Inflammatory macrophage treated with lipopolysaccharide for 4 hours (primary cell): ENCODE data around the gene RUFY1.
"Not testable (repeated sequence)": the region's sequence is repeated elsewhere in the genome, so short reads cannot be mapped to it uniquely, and the experiment has no call there.

Experiments used
- DNase-seq: peaks from one replicate; pipeline ENCODE4 v3.0.0-alpha.2; 2020

The RUFY1 gene, protein sequence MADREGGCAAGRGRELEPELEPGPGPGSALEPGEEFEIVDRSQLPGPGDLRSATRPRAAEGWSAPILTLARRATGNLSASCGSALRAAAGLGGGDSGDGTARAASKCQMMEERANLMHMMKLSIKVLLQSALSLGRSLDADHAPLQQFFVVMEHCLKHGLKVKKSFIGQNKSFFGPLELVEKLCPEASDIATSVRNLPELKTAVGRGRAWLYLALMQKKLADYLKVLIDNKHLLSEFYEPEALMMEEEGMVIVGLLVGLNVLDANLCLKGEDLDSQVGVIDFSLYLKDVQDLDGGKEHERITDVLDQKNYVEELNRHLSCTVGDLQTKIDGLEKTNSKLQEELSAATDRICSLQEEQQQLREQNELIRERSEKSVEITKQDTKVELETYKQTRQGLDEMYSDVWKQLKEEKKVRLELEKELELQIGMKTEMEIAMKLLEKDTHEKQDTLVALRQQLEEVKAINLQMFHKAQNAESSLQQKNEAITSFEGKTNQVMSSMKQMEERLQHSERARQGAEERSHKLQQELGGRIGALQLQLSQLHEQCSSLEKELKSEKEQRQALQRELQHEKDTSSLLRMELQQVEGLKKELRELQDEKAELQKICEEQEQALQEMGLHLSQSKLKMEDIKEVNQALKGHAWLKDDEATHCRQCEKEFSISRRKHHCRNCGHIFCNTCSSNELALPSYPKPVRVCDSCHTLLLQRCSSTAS

DNA sequence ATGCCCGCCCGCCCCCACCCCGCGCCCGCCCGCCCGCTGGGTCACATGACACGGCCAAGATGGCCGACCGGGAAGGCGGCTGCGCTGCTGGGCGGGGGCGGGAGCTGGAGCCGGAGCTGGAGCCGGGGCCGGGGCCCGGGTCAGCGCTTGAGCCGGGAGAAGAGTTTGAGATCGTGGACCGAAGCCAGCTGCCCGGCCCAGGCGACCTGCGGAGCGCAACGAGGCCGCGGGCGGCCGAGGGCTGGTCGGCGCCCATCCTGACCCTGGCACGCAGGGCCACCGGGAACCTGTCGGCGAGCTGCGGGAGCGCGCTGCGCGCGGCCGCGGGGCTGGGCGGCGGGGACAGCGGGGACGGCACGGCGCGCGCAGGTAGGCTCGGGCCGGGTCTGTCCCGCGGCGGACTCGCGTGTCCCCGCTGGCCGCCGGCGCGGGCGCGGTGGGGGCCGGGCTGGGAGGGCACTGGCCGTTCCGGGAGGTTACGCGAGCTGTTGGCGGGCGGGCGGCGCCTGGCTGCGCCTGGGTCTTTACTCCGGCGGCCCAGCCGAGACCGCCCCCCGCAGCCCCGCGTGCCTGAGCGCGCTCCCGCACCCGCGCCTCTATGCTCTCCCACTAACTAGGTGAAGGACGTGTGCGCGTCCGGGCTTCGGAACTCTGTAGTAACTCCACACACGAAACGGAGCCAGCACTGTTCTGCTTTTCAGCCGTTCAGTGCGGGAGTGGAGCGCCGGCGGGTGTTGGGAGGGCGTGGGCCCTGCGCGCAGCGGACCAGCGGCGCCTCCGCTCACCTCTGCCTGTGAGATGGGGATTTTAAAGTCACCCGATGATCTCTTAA is at the start of gene RUFY1:
TSS of gene RUFY1 (plus strand) at position 44 of the 832 bp plus-strand sequence. CDS start at position 60, 16 bp downstream.
- DNase-seq = peak; percentile 77

DNA sequence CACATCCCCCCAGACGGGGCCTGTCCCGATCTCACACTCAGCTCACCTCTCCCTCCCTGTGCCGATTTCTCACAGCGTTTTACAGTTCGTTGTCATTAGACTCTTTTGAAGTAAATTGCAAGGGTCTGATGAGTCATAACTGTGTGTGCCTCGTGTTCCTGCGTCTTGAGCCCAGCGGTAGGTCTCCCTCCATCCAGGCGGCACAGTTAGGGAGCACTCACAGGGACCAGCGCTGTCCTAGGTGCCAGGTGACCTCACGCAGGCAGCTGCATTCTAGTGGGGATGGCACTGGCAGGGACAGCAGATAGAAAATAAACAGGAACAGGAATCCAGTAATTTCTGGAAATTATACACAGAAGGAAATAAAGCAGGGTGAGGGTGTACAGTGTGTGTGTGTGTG is 48.4 kb upstream of the RUFY1 start:
- DNase-seq = not testable (repeated sequence)

DNA sequence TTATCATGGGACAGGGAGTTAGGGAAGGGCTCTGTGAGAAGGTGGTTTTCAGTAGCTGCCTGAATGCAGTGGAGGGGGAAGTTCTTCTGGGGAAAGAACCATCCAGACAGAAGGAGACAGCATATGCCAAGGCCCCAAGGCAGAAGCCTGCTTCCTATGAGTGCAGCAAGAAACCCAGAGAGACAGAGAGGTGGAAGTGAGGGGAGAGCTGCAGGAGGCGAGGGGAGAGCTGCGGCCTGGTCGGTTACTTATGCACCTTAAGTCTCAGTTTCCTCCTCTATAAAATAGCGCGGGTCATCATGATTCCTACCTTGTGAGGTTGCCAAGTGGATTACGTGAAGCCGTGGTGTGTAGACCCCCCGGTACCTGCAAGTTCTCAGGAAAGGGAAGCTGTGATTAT is 47.9 kb upstream of the RUFY1 start:
- DNase-seq = not testable (repeated sequence)

DNA sequence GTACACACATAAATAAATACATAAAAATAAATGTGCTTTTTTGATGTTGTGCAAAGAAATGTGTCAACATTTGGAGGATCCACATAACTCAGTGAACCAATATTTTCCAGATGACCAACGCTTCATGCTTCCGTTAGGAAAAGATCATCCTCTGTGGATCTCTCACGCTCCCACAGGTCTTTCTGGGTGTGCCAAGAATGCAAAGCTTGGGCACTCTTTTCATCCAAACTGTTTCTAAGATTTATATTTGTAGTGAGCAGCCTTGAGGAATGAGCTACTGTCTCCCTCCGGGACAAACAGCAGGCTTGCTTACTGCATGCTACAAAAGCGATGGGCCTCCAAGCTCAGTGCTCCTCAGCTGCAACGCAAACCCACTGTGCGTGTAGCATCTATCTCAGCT is 46.2 kb upstream of the RUFY1 start:
- DNase-seq = no peak

DNA sequence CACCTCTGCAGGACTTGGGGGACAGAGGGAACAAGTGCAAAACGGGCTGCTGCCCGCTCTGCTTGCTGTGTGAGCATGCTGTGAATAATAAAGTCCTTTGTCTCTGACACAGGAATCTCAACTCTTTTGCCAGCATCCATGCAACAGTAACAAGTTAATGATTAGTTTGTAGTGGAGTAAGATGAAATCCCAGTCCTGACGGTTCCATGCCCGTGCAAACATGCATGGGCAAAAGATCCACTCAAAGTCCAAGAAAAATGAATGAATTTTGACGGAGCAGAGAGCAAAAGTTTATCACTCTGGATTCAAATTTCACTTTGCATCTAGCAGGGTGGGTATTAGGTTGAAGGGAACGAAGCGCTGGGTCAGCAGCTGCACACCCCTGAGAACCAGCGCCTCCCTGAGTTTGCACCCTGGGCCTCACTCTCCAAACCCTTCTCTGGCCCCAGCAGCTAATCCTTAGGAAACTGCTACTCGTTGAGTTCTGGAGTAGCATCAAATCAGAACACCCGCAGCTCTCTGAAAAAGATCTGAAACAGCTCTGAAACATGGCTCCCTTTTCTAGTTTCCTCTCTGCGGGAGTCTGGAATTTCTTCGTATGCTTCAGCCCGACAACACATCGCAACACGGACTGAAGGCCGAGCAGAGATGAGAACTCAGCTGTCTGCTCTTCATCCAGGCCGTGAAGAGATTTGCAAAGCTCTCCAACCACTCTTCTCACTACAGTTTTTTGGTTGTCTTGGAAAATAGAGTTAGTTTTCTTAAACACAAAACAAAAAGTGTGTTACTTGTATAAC is 45.6 kb upstream of the RUFY1 start:
- no peak for DNase-seq

DNA sequence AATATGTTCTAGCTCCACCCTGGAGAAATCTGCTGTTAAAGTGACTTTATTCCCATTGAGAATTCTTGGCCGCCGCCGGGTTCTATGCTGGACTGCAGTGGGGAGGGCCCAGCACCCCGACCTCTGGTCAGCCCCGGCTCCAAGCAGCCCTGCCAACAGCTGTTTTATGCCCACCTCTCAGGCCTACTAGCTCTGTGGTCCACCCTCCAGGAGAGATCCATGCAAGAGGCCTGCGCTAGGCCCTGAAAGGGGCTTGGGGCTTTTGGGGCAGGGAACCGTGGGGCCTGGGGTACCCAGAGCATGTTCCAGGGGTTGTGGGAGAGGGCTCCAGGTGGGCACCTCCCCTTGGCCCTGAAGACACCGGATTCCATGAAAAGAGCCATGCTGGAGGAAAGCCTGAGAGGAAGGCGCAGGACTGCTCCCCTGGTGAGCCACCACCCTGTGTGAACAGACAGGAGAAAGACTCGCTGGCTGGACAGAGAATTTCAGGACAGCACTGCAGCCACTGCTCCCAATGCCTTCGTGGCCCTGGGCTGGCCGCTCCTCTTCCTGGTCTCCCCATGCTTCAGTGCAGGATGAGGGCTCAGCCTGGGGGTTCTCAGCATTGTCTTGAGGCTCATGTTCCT is 44.6 kb upstream of the RUFY1 start:
- no peak for DNase-seq

DNA sequence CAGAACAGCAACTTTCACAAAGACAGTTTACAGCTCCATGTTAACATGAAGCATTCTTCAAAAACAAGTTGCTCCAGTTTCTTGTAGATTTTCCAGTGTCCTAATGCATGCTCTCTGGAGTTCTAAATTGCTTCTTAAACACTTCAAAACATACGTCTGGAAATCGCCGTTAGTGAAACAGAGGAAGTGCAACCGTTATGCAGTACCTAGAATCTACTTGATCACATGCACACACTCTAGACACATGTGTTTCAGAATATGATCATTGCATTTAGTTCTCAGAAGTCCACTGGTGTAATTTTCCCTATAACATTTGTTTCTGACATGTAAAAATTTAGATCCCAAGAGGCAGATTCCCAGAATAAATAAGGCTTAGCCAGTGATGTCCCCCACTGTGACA is 41.1 kb upstream of the RUFY1 start:
- DNase-seq = peak; percentile 16

DNA sequence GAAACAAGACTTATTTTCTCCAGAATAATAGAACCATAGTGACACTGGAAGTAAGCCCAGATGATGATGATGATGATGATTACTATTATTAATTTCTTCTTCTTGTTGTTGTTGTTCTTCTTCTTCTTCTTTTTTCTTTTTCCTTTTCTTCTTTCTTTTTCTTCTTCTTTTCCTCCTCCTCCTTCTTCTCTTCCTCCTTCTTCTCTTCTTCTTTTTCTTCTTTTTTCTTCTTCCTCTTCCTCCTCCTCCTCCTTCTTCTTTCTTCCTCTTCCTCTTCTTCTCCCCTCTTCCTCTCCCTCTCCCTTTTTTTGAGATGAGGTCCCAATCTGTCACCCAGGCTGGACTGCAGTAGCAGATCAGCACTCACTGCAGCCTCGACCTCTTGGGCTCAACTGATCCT is 40.5 kb upstream of the RUFY1 start:
- no peak for DNase-seq

DNA sequence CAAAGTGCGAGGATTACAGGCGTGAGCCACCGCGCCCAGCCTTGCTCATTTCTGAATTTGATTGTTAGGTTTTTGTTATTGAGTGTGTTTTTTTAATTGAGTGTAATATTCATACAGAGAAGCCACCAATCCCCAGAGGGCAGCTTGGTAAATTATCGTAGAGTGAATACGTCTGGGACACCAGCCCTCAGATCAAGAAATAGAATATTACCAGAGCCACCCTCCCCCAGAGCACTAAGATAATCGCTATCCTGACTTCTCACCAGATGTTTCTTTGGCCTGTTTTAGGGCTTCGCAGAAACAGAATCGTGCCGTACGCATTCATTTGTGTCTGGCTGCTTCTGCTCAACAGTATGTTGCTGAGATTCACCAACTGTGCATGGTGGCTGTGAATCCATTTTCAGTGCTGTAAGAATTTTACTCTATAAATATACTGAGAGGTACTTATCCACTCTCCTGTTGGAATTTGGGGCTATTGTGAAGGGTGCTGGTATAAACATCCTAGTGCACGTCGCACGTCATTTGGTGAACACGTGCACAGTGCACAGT is 37.8 kb upstream of the RUFY1 start:
- DNase-seq = no peak

DNA sequence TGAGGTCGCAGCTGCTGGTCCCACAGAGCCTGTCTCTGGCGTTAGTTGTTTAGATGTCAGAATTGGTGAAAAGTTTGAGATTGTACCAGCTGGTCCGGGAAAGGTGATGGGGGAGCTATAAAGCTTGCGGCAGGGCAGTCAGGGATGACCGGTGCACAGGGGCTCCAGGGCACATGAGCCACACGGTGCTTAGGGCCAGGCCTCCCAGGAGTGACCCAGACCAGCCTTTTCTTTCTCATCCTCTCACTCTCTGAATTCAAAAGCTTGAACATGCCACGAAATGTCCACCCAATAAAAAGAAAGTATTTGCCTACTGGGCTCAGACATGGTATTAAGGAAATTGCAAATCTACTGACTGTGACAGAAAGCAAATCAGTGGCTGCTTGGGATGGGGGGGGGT is 34.9 kb upstream of the RUFY1 start:
- DNase-seq = not testable (repeated sequence)

DNA sequence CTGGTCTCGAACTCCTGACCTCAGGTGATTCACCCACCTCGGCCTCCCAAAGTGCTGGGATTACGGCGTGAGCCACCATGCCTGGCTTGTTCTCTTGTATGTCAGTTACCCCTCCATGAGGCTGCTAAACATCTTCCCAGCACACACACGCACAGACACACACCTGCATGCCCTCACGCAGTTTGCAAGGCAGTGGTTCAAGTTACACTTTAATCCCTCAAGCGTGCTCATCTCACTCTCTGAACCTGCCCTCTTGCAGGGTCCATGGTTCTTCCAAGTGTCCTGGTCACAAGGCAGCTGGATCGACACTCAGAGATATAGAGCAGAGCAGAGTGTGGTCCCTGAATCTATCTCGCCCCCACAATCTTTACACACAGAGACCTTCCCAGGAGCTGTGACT is 34.1 kb upstream of the RUFY1 start:
- no peak for DNase-seq

DNA sequence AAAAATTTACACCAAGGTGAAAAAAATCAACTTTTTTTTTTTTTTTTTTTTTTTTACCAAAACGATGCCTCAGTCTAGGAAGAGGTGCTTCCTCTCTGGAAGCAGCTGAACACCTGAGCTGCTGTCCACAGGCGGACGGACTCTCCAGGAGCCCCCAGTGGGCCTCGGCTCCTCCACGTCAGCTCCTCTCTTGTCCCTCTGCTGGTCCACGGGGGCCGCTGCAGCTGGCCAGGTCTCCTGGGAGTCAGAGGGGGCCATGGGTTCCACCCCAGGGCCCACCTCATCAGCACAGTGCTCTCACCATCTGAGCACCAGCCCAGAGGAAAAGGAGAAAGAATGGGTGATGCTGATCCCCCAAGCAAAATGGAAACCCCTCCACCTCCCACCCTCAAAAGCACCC is 32.6 kb upstream of the RUFY1 start:
- DNase-seq = not testable (repeated sequence)

DNA sequence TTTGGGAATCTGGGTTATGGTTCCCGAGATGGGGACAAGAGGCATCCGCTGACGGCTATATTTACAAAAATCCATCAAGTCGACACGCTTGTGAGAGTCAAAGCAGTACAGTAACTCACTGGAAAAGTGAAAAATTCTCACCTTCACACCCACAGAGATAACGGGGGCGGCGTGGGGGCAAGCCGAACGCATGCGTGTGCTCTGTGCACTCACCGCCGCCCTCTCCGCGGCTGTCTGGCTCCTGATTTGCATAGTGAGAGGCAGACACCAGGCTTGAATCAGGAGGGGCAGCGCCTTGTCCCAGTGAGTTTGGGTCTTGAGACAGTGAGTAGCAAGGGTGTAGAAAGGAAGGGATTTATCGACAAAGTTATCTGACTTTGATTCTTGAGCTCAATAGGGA is 32.0 kb upstream of the RUFY1 start:
- DNase-seq = not testable (repeated sequence)

DNA sequence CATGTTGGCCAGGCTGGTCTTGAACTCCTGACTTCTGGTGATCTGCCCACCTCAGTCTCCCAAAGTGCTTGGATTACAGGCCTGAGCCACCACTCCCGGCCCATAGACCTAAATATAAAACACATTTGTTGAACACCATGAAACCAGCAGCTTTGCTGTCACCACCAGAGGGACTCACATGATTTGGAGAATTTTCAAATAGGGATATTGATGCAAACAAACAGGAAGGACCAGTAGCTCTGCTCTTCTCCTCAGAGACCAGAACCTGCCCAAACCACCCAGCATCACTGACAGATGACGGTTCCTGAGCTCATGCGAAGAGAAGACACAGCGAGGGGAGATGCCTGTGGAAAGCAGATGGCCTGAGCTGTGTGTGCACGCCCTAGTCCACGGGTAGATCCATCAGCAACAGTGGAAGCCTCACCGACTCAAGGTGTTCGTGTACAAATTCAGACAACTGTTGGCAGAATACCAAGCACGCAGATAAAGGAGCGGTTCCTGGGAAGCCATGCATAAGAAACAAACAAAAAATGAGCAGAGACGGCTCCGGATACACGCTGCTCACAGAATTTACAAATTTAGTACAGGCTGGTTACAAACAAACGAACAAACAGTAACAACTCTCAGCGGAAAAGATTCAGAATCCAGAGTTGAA is 30.8 kb upstream of the RUFY1 start:
- not testable (repeated sequence) for DNase-seq

DNA sequence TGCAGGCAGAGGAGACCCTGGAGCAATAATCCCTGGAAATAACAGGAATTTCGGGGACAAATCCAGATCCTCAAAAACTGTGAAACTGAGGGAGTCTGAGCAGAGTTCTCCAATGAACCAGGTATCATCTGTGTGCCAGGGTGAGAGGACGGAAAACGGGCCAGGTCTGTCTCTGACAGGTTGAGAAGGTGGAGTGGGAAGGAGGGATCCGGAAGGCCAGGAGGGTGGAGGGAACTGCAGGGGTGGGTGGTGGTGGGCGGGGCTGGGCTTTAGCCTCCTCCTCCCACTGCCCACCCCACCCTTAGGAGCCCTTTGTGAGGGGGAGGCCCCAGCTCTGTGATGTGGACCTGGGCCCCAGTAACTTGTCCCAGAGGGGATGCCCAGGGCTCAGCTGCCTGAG is 28.2 kb upstream of the RUFY1 start:
- not testable (repeated sequence) for DNase-seq

DNA sequence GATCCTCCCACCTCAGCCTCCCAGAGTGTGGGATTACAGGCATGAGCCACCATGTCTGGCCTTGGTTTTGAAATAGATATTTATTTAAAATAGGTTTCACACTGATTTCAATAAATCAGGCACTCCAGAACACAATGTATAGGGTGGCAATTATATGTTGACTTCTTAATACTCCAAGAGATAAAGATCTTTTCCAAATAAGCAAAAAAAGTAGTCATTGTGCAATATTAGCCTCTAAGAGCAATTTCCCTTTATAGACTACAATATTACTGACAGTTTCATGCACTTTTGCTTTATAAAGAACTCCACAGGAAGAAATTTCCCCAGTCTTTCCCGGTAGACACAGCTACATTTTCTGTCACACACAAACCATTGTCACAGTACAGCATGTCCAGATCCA is 23.4 kb upstream of the RUFY1 start:
- no peak for DNase-seq

DNA sequence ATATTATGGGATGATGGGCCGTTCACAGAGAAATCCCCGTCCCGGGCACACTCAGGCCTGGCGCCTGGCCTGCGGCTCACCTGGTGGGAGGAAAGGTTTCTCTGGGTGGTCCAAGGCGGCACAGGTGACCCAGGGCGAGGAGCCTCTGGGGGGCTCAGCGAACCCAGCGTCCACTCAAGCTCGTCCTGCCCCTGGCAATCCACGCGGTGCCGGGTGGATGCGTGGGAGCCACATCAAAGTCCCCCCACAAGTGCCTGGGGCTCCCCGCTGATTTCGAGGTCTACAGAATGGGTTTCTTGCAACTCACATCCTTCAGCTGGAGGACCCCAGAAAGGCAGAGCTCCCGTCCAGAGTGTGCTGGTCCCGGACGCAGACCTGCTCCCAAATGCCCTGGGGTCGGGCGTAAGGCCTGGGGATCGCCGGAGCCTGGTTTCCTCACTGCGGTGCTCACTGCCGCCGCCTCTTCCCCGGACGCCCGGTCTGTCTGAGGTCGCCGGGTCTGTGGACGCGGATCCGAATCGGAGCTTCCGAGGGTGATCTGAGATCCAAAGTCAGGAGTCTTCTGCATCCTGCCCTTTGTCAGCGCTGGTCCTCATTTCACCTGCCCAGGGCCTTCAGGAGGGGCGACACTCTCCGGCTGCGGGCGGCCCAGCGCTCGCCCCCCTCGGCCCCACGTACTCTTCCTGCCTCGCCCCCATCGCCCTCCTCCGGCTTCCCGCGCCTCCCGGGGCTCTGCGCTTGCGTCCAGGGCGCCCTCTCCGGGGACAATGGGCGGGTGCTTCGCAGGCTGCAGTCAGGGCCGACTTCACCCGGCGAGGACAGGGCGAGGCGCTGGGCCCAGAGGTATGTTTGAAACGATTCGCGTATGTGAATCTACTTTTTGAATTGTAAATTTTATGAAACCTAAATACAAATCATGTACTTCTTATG is 20.0 kb upstream of the RUFY1 start:
- DNase-seq = peak; percentile 66

DNA sequence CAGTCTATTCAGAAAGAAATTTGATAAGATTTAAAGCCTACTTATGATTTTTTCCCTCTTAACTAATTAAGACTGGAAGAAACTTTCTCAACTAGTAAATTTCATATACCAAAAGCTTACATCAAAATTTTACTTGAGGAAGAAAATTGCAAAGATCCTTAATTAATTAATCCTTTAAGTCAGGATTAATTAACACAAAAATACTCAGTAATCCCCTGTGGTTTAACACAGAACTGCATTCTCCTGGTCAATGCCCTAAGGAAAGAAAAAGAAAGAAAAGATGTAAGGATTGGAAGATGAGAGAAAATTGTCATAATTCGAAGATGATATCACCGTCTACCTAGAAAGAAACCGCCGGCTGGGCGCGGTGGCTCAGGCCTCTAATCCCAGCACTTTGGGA is 17.3 kb upstream of the RUFY1 start:
- no peak for DNase-seq

DNA sequence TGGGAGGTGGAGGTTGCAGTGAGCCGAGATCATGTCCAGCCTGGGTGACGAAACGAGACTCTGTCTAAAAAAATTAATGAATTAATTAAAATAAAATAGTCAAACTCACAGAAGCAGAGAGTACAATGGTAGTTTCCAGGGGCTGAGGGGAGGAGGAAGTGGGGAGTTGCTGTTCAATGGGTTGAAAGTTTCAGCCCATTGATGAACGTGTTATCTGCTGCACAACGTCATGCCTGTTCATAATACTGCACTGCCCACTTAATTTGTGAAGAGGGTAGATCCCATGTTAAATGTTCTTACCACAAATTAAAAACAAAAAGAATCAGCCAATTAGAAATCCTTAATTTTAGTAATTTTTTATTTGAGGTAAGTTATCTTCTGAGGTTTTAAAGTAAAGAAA is 16.4 kb upstream of the RUFY1 start:
- DNase-seq = no peak

DNA sequence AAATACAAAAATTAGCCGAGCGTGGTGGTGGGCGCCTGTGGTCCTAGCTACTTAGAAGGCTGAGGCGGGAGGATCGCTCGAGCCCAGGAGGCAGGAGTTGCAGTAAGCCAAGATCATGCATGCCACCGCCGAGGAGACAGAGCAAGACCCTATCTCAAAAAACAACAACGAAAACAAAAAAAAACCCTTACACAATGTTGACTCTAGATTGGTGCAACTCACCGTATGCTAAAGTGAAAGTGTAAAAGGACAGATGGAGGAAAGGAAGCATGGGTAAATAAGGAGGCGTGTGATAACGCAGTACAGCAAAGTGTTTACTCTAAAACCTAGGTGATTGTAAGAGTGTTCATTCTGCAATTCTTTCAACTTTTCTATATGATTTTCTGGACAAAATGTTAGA is 15.9 kb upstream of the RUFY1 start:
- DNase-seq = no peak
